Ishikawa (cell line): ENCODE measurements around the gene PLCB3.

Source experiments
- CREB1 ChIP-seq: IDR thresholded peaks from 2 replicates; pipeline ENCODE4 v1.6.1; 2012; ENCODE audit warnings: low read depth
- EGR1 ChIP-seq: IDR thresholded peaks from 2 replicates; pipeline ENCODE4 v1.6.1; 2012
- EP300 ChIP-seq: IDR thresholded peaks from 2 replicates; pipeline ENCODE4 v1.6.1; 2012; ENCODE audit warnings: borderline replicate concordance
- FOXM1 ChIP-seq: IDR thresholded peaks from 2 replicates; pipeline ENCODE4 v1.6.1; 2012; ENCODE audit warnings: low read depth, borderline replicate concordance
- NFIC ChIP-seq: IDR thresholded peaks from 2 replicates; pipeline ENCODE4 v1.6.1; 2012
- YY1 ChIP-seq: IDR thresholded peaks from 2 replicates; pipeline ENCODE4 v1.6.1; 2012; ENCODE audit warnings: low read depth
- TF ChIP-seq, protein P1 (sequence below): IDR thresholded peaks from 2 replicates; pipeline ENCODE4 v1.6.1; 2012; ENCODE audit warnings: low read depth, mild to moderate bottlenecking
- TF ChIP-seq, protein P2 (sequence below): IDR thresholded peaks from 2 replicates; pipeline ENCODE4 v1.6.1; 2012
- TF ChIP-seq, protein P3 (sequence below): IDR thresholded peaks from 2 replicates; pipeline ENCODE4 v1.6.1; 2012

DNA sequence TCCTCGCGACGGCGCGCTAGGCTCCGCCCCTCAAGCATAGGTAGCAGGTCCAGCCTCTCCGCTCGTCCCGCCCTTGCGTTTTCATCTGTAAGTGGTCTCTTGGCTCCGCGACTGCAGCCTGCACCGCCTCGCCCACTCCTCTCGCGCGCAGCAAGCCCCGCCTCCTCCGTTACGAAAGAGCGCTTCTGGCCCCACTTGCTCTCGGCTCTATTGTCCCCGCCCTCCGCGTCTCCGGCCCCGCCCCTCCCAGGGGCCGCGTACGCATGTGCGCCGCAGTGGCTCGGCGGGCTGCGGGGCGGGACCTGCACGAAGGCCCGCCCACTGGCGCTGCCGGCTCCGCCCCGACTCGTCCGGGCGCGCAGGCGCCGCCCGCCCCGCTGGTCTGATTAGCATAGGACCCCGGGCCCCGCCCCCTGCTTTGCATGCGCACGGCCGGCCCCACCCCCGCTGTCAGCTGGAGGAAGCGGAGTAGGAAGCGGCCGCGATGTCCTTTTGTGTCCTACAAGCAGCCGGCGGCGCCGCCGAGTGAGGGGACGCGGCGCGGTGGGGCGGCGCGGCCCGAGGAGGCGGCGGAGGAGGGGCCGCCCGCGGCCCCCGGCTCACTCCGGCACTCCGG lies 53.9 kb downstream of the PLCB3 start, which contains the start of gene ESRRA:
- TF ChIP-seq, protein P1, sequence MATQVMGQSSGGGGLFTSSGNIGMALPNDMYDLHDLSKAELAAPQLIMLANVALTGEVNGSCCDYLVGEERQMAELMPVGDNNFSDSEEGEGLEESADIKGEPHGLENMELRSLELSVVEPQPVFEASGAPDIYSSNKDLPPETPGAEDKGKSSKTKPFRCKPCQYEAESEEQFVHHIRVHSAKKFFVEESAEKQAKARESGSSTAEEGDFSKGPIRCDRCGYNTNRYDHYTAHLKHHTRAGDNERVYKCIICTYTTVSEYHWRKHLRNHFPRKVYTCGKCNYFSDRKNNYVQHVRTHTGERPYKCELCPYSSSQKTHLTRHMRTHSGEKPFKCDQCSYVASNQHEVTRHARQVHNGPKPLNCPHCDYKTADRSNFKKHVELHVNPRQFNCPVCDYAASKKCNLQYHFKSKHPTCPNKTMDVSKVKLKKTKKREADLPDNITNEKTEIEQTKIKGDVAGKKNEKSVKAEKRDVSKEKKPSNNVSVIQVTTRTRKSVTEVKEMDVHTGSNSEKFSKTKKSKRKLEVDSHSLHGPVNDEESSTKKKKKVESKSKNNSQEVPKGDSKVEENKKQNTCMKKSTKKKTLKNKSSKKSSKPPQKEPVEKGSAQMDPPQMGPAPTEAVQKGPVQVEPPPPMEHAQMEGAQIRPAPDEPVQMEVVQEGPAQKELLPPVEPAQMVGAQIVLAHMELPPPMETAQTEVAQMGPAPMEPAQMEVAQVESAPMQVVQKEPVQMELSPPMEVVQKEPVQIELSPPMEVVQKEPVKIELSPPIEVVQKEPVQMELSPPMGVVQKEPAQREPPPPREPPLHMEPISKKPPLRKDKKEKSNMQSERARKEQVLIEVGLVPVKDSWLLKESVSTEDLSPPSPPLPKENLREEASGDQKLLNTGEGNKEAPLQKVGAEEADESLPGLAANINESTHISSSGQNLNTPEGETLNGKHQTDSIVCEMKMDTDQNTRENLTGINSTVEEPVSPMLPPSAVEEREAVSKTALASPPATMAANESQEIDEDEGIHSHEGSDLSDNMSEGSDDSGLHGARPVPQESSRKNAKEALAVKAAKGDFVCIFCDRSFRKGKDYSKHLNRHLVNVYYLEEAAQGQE = no peak
- no peak for TF ChIP-seq YY1
- no peak for TF ChIP-seq CREB1
- TF ChIP-seq FOXM1 = no peak
- TF ChIP-seq, protein P2, sequence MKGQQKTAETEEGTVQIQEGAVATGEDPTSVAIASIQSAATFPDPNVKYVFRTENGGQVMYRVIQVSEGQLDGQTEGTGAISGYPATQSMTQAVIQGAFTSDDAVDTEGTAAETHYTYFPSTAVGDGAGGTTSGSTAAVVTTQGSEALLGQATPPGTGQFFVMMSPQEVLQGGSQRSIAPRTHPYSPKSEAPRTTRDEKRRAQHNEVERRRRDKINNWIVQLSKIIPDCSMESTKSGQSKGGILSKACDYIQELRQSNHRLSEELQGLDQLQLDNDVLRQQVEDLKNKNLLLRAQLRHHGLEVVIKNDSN = no peak
- no peak for TF ChIP-seq EP300
- TF ChIP-seq, protein P3, sequence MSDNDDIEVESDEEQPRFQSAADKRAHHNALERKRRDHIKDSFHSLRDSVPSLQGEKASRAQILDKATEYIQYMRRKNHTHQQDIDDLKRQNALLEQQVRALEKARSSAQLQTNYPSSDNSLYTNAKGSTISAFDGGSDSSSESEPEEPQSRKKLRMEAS = no peak
- no peak for TF ChIP-seq EGR1
- no peak for TF ChIP-seq NFIC
